H1 (cell line): ENCODE data around the gene CSF3. TPM values are rescaled to one million over a fixed set of nuclear protein-coding genes. Genes with fewer than 3 reads are reported as not detected.

Experiments used
- CTCF ChIA-PET: fragments of 300-600 bp; sonication (Branson Sonifier 250); formaldehyde crosslinking; loops from one replicate; lab custom pipeline; 2021; ENCODE audit not compliant: partially characterized antibody; lab: Charles Lee
- POLR2A ChIA-PET: fragments of 300-600 bp; sonication (Branson Sonifier 250); formaldehyde crosslinking; loops from one replicate; lab custom pipeline; 2021; ENCODE audit warnings: inconsistent platforms; ENCODE audit not compliant: partially characterized antibody; lab: Charles Lee
- DNase-seq, 2 experiments: peaks; one replicate each; pipeline versions ENCODE4 v3.0.0 to v3.0.0-alpha.2; 2010 to 2022; ENCODE audit warnings: low spot score in 2 of 2, low read depth in 1 of 2, mixed read lengths in 1 of 2
- FAIRE-seq: peaks from 2 replicates; lab custom pipeline; 2011; peaks lifted over from hg19 to GRCh38; lab: Jason Lieb, UNC
- H2AFZ ChIP-seq: 2 replicates; pipeline ENCODE4 v1.8.1; 2012; ENCODE audit warnings: low read length, inconsistent platforms
- H2AK5ac ChIP-seq: 2 replicates; pipeline ENCODE4 v1.6.1; 2013; ENCODE audit warnings: low read depth, low read length
- H2BK120ac ChIP-seq: replicated peaks from 2 replicates; pipeline ENCODE3; 2013; ENCODE audit warnings: low read depth, low read length, inconsistent platforms
- H2BK12ac ChIP-seq: 2 replicates; pipeline ENCODE4 v1.6.1; 2013; ENCODE audit warnings: low read depth, low read length
- H2BK15ac ChIP-seq: 2 replicates; pipeline ENCODE4 v1.6.1; 2013; ENCODE audit warnings: low read length
- H2BK20ac ChIP-seq: 2 replicates; pipeline ENCODE4 v1.6.1; 2013; ENCODE audit warnings: low read length
- H2BK5ac ChIP-seq: 2 replicates; pipeline ENCODE4 v1.6.1; 2013; ENCODE audit warnings: low read depth, low read length
- H3K14ac ChIP-seq: 2 replicates; pipeline ENCODE4 v1.6.1; 2013; ENCODE audit warnings: inconsistent platforms; ENCODE audit not compliant: insufficient read length
- H3K18ac ChIP-seq: 2 replicates; pipeline ENCODE4 v1.6.1; 2013; ENCODE audit warnings: low read length; ENCODE audit errors: extremely low read depth
- H3K23ac ChIP-seq: 2 replicates; pipeline ENCODE4 v1.6.1; 2013; ENCODE audit warnings: inconsistent platforms; ENCODE audit not compliant: insufficient read length
- H3K23me2 ChIP-seq: 2 replicates; pipeline ENCODE4 v1.6.1; 2013; ENCODE audit warnings: low read depth, low read length
- H3K27ac ChIP-seq: 2 replicates; pipeline ENCODE4 v1.6.1; 2011; ENCODE audit warnings: low read depth, low read length, inconsistent platforms
- H3K27me3 ChIP-seq, 4 experiments: replicated peaks in 1 of 4; 1 replicate in 1 of 4; 2 replicates in 3 of 4; pipeline versions ENCODE4 v1.6.1 to v1.8.1; 2011 to 2013; ENCODE audit warnings: low read length in 3 of 4, mild to moderate bottlenecking in 3 of 4, inconsistent platforms in 2 of 4, mixed read lengths in 2 of 4, moderate library complexity in 1 of 4; ENCODE audit not compliant: control insufficient read depth in 3 of 4, insufficient read depth in 3 of 4; ENCODE audit errors: extremely low read depth in 1 of 4
- H3K36me3 ChIP-seq, 4 experiments: 2 replicates each; pipeline versions ENCODE4 v1.6.1 to v1.8.1; 2011 to 2013; ENCODE audit warnings: mild to moderate bottlenecking in 4 of 4, low read length in 3 of 4, moderate library complexity in 2 of 4, control low read depth in 1 of 4, inconsistent platforms in 1 of 4; ENCODE audit not compliant: insufficient read depth in 4 of 4, control insufficient read depth in 2 of 4
- H3K4ac ChIP-seq: replicated peaks from 2 replicates; pipeline ENCODE3; 2013; ENCODE audit warnings: low read length, low read depth, mixed read lengths, inconsistent platforms; ENCODE audit not compliant: insufficient read length
- H3K4me1 ChIP-seq, 4 experiments: replicated peaks in 1 of 4; 1 replicate in 1 of 4; 2 replicates in 3 of 4; pipeline versions ENCODE4 v1.6.1 to v1.8.1; 2011 to 2013; ENCODE audit warnings: low read length in 3 of 4, inconsistent platforms in 2 of 4, mixed read lengths in 1 of 4; ENCODE audit not compliant: insufficient read depth in 4 of 4, control insufficient read depth in 3 of 4
- H3K4me2 ChIP-seq, 2 experiments: 2 replicates each; pipeline versions ENCODE4 v1.6.1 to v1.8.1; 2011 to 2013; ENCODE audit warnings: low read depth in 2 of 2, low read length in 2 of 2, control low read depth in 1 of 2, inconsistent platforms in 1 of 2, mild to moderate bottlenecking in 1 of 2; ENCODE audit not compliant: insufficient read depth in 1 of 2
- H3K4me3 ChIP-seq, 4 experiments: fragments of 200-600, 300-600 bp in 1 of 4; sonication (generic), shearing (Covaris generic), sonication (Bioruptor Twin) in 1 of 4; 2 replicates each; pipeline versions ENCODE4 v1.5.1 to v1.8.1; 2011 to 2016; ENCODE audit warnings: low read length in 4 of 4, low read depth in 3 of 4, control low read depth in 2 of 4, inconsistent platforms in 2 of 4, mild to moderate bottlenecking in 2 of 4, mixed read lengths in 1 of 4, moderate library complexity in 1 of 4; ENCODE audit not compliant: insufficient read depth in 2 of 4; ENCODE audit errors: extremely low read depth in 1 of 4
- H3K56ac ChIP-seq: replicated peaks from 2 replicates; pipeline ENCODE3; 2013; ENCODE audit warnings: low read depth, mild to moderate bottlenecking, mixed read lengths, low read length, inconsistent platforms; ENCODE audit not compliant: insufficient read length
- H3K79me1 ChIP-seq: 2 replicates; pipeline ENCODE4 v1.6.1; 2013; ENCODE audit warnings: low read depth, low read length, control low read depth
- H3K79me2 ChIP-seq, 2 experiments: 2 replicates each; pipeline versions ENCODE4 v1.6.1 to v1.8.1; 2012 to 2013; ENCODE audit warnings: low read length in 2 of 2, mild to moderate bottlenecking in 2 of 2, inconsistent platforms in 1 of 2; ENCODE audit not compliant: insufficient read depth in 2 of 2, control insufficient read depth in 1 of 2
- H3K9ac ChIP-seq, 4 experiments: replicated peaks in 1 of 4; 1 replicate in 1 of 4; 2 replicates in 3 of 4; pipeline versions ENCODE4 v1.6.1 to v1.8.1; 2011 to 2013; ENCODE audit warnings: low read depth in 3 of 4, low read length in 3 of 4, control low read depth in 2 of 4, mild to moderate bottlenecking in 2 of 4, moderate library complexity in 2 of 4, inconsistent platforms in 1 of 4; ENCODE audit errors: extremely low read depth in 1 of 4
- H3K9me3 ChIP-seq, 2 experiments: 2 replicates each; pipeline versions ENCODE4 v1.6.1 to v1.8.1; 2012 to 2013; ENCODE audit warnings: mild to moderate bottlenecking in 2 of 2, moderate library complexity in 2 of 2, control low read depth in 1 of 2, inconsistent platforms in 1 of 2, low read depth in 1 of 2, low read length in 1 of 2, mixed read lengths in 1 of 2; ENCODE audit not compliant: insufficient read depth in 2 of 2
- H4K20me1 ChIP-seq, 2 experiments: replicated peaks in 1 of 2; 2 replicates each; pipeline versions ENCODE3 to v1.8.1; 2011 to 2013; ENCODE audit warnings: inconsistent platforms in 2 of 2, low read length in 2 of 2, mild to moderate bottlenecking in 1 of 2; ENCODE audit not compliant: insufficient read depth in 2 of 2, control insufficient read depth in 1 of 2
- H4K5ac ChIP-seq: 2 replicates; pipeline ENCODE4 v1.6.1; 2013; ENCODE audit warnings: low read length, low read depth, mixed read lengths, inconsistent platforms; ENCODE audit not compliant: insufficient read length
- H4K8ac ChIP-seq: 2 replicates; pipeline ENCODE4 v1.8.0; 2013; ENCODE audit warnings: mild to moderate bottlenecking, moderate library complexity, low read length, inconsistent platforms; ENCODE audit not compliant: insufficient read depth; ENCODE audit errors: extremely low read depth
- H4K91ac ChIP-seq: replicated peaks from 2 replicates; pipeline ENCODE3; 2013; ENCODE audit warnings: low read length, mixed read lengths, inconsistent platforms; ENCODE audit not compliant: insufficient read length
- BCL11A ChIP-seq, 2 experiments: IDR thresholded peaks; one replicate each; pipeline ENCODE4 v1.6.1; 2011; ENCODE audit warnings: low read depth in 2 of 2, low read length in 2 of 2, mild to moderate bottlenecking in 2 of 2
- CHD1 ChIP-seq: IDR thresholded peaks from 2 replicates; pipeline ENCODE4 v1.6.1; 2012; ENCODE audit warnings: low read depth, low read length, improper control_type of control experiment
- EGR1 ChIP-seq: IDR thresholded peaks from 2 replicates; pipeline ENCODE4 v1.6.1; 2011; ENCODE audit warnings: low read depth, low read length, borderline replicate concordance
- JUND ChIP-seq: IDR thresholded peaks from 2 replicates; pipeline ENCODE4 v1.6.1; 2011; ENCODE audit warnings: mild to moderate bottlenecking, improper control_type of control experiment, low read length
- KDM1A ChIP-seq: fragments of 200-600, 300-600 bp; sonication (generic); IDR thresholded peaks from 2 replicates; pipeline ENCODE4 v1.7.1; 2016; ENCODE audit warnings: mild to moderate bottlenecking, low read length, borderline replicate concordance
- MAFK ChIP-seq: IDR thresholded peaks from 2 replicates; pipeline ENCODE4 v1.6.1; 2012; ENCODE audit warnings: low read depth, mild to moderate bottlenecking, improper control_type of control experiment, low read length
- RNF2 ChIP-seq: fragments of 200-900, 300-1000 bp; sonication (generic); IDR thresholded peaks from 2 replicates; pipeline ENCODE4 v1.7.1; 2016; ENCODE audit warnings: borderline replicate concordance, low read depth, mild to moderate bottlenecking, antibody characterized with exemption, low read length; ENCODE audit not compliant: poor library complexity, severe bottlenecking; ENCODE audit errors: missing control alignments
- SAP30 ChIP-seq: fragments of 300-600 bp; sonication (generic); IDR thresholded peaks from 2 replicates; pipeline ENCODE4 v1.7.1; 2012; ENCODE audit warnings: low read length, moderate library complexity, mild to moderate bottlenecking, inconsistent platforms; ENCODE audit not compliant: insufficient read depth, insufficient replicate concordance
- TCF12 ChIP-seq: IDR thresholded peaks from 2 replicates; pipeline ENCODE4 v1.6.1; 2011; ENCODE audit warnings: low read depth, mild to moderate bottlenecking, low read length
- WGBS, 2 experiments: shearing (Covaris generic) in 1 of 2; methylation state at CpG; one replicate each; pipeline versions ENCODE4 v1.1.6 to v1.1.7; 2013 to 2015; ENCODE audit warnings: low lambda C conversion rate in 2 of 2, mixed read lengths in 2 of 2, inconsistent platforms in 1 of 2, low coverage in 1 of 2, missing lambda C conversion rate in 1 of 2; ENCODE audit not compliant: insufficient replicate concordance in 2 of 2, insufficient coverage in 1 of 2, insufficient read length in 1 of 2; ENCODE audit errors: extremely low coverage in 1 of 2, missing lambda C conversion rate in 1 of 2; 5-methylcytosine and 5-hydroxymethylcytosine counted together
- polyA plus RNA-seq, 7 experiments: library from polyadenylated mRNA; depleted of rRNA in 3 of 7; stranded (reverse) in 5 of 7; unstranded in 2 of 7; fragments of >200 nt in 5 of 7; fragments of 200-250 nt in 2 of 7; gene quantifications; 1 replicate in 5 of 7; 2 replicates in 1 of 7; 4 replicates in 1 of 7; pipeline versions ENCODE4 v1.2.1 to v1.2.3, GENCODE V29; 2011 to 2013; ENCODE audit warnings: missing spikeins in 2 of 7, mixed read lengths in 2 of 7
- total RNA-seq: library from RNA; stranded (reverse); fragmentation: NEBNext Ultra II Directional; extraction: Animal tissue kit (Norgen Biotek cat#: 25700); gene quantifications from 2 replicates; pipeline ENCODE4 v1.2.1, GENCODE V29; 2021

The CSF3 gene
- total and polyA plus RNA-seq, 2 of the 8 experiments (the other 6 are each of a cell fraction or from before 2014, with no cell fraction given), result 0.03 TPM; not detected in 1

DNA sequence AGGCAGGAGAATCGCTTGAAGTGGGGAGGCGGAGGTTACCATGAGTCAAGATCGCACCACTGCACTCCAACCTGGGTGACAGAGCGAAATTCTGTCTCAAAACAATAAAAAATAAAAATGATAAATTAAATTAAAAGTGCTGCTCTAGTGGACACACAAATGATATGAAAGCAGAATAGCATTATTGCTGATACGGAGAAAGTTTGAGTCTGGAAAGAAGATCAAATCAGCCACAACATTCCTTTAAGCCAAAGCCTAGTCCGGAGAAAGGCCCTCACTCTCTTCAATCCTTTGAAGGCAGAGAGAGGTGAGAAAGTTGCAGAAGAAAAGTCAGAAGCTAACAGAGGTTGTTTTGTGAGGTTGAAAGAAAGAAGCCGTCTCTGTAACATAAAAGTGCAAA, 15.1 kb upstream of the CSF3 start:
- Histone ChIP-seq H2AK5ac (no peak overlapping the region), H3K14ac (no peak overlapping the region), H3K27ac (no peak overlapping the region)
- TF ChIP-seq MAFK, result no peak
- TF ChIP-seq SAP30, result no peak
- TF ChIP-seq TCF12, result no peak
- no peak for TF ChIP-seq KDM1A
- no peak for TF ChIP-seq JUND
- TF ChIP-seq RNF2, result no peak
- no peak for TF ChIP-seq BCL11A (IDR thresholded peaks at IDR 0.05; ENCODE audit: low read depth in 2 of 2, low read length in 2 of 2)
- no peak for TF ChIP-seq EGR1
- no peak for TF ChIP-seq CHD1

More for the DNA sequence above, 15.1 kb upstream of the CSF3 start:
- no peak overlapping the region for H4K8ac ChIP-seq
- H2BK20ac ChIP-seq, result no peak overlapping the region
- no peak overlapping the region for H3K56ac ChIP-seq
- H3K4me1 ChIP-seq, result no peaks in the 10 kb centered on the region
- no peak overlapping the region for H2BK120ac ChIP-seq
- peaks cover 7 to 24% (median 17%) of the 10 kb centered on the region in 4 experiments for H3K36me3 ChIP-seq
- ChIA-PET CTCF (interaction anchor here (0.8 to 2.5 kb wide), 3 partner anchors 10 to 57 kb away, joined by 3 to 11 read pairs (median 9); no protein-coding TSS in a partner anchor), POLR2A (interaction anchor here (0.9 to 3.0 kb wide), 5 partner anchors 10 to 139 kb away, joined by 3 to 13 read pairs (median 3); no protein-coding TSS in a partner anchor)
- no peak overlapping the region for H2BK5ac ChIP-seq
- H3K4ac ChIP-seq, result no peak overlapping the region
- no peak overlapping the region for H2BK15ac ChIP-seq
- H3K27me3 ChIP-seq, result no peaks in the 10 kb centered on the region
- no peak overlapping the region for H2BK12ac ChIP-seq
- no peak overlapping the region for H3K18ac ChIP-seq
- H4K20me1 ChIP-seq, result peaks cover 0 to 4% of the 10 kb centered on the region in 2 experiments
- H3K23me2 ChIP-seq, result no peaks in the 10 kb centered on the region
- H3K4me3 ChIP-seq, result no peak overlapping the region
- H3K9ac ChIP-seq, result no peak overlapping the region
- no peak overlapping the region for H2AFZ ChIP-seq
- no peak overlapping the region for H4K91ac ChIP-seq
- no peak overlapping the region for H3K23ac ChIP-seq
- WGBS, 2 experiments, result 85% methylated on average over 7 of the region's 7 CpGs; no CpG with 5 or more reads in 1 of the 2 experiments
- no peaks in the 10 kb centered on the region for H3K79me1 ChIP-seq
- no peaks in the 10 kb centered on the region for H3K9me3 ChIP-seq
- DNase-seq, result no peak
- no peaks in the 10 kb centered on the region for H3K79me2 ChIP-seq
- no peak for FAIRE-seq
- H3K4me2 ChIP-seq, result no peak overlapping the region
- no peak overlapping the region for H4K5ac ChIP-seq
